Osteoblast (primary cell): ENCODE data around the gene MIER1. TPM values are rescaled to one million over a fixed set of nuclear protein-coding genes. Genes with fewer than 3 reads are reported as not detected.

Source experiments
- DNase-seq: peaks from one replicate; pipeline ENCODE4 v3.0.0; 2011; ENCODE audit warnings: low spot score, mixed read lengths; ENCODE audit not compliant: insufficient read length; ENCODE audit errors: missing footprints
- H2AFZ ChIP-seq: 2 replicates; pipeline ENCODE4 v1.6.0; 2011; ENCODE audit warnings: mild to moderate bottlenecking, low read length
- H3K27ac ChIP-seq: 2 replicates; pipeline ENCODE4 v1.5.1; 2011; ENCODE audit warnings: mild to moderate bottlenecking, low read depth, low read length, moderate library complexity
- H3K27me3 ChIP-seq: 2 replicates; pipeline ENCODE4 v1.6.0; 2012; ENCODE audit warnings: mild to moderate bottlenecking, control low read depth, inconsistent platforms, low read length, moderate library complexity; ENCODE audit not compliant: insufficient read depth
- H3K36me3 ChIP-seq: 2 replicates; pipeline ENCODE4 v1.5.1; 2011; ENCODE audit warnings: mild to moderate bottlenecking, low read length, control low read depth, moderate library complexity; ENCODE audit not compliant: insufficient read depth
- H3K4me1 ChIP-seq: 2 replicates; pipeline ENCODE4 v1.5.1; 2011; ENCODE audit warnings: mild to moderate bottlenecking, low read length, control low read depth, moderate library complexity; ENCODE audit not compliant: insufficient read depth
- H3K4me2 ChIP-seq: 2 replicates; pipeline ENCODE4 v1.6.0; 2011; ENCODE audit warnings: mild to moderate bottlenecking, low read length; ENCODE audit not compliant: insufficient read depth
- H3K4me3 ChIP-seq: fragments of 200-600 bp; sonication (generic); 3 replicates; pipeline ENCODE4 v1.5.1; 2012; ENCODE audit warnings: mild to moderate bottlenecking, low read length, inconsistent platforms; ENCODE audit not compliant: insufficient read depth
- H3K79me2 ChIP-seq: 2 replicates; pipeline ENCODE4 v1.6.0; 2012; ENCODE audit warnings: mild to moderate bottlenecking, low read length, control low read depth, inconsistent platforms; ENCODE audit not compliant: insufficient read depth
- H3K9me3 ChIP-seq: 2 replicates; pipeline ENCODE4 v1.5.1; 2011; ENCODE audit warnings: low read depth, low read length, control low read depth
- H4K20me1 ChIP-seq: 2 replicates; pipeline ENCODE4 v1.6.0; 2012; ENCODE audit warnings: mild to moderate bottlenecking, low read length, control low read depth; ENCODE audit not compliant: insufficient read depth
- total RNA-seq: library from RNA; depleted of rRNA; stranded (reverse); fragments of >200 nt; gene quantifications from 2 replicates; pipeline ENCODE4 v1.2.3, GENCODE V29; 2012
- TF ChIP-seq, protein P1 (sequence below): IDR thresholded peaks from 2 replicates; pipeline ENCODE4 v1.5.1; 2011; ENCODE audit warnings: mild to moderate bottlenecking, low read depth, low read length, moderate library complexity; ENCODE audit errors: extremely low read depth

Gene MIER1
- total RNA-seq, 1 donor, result 53.2 TPM

DNA sequence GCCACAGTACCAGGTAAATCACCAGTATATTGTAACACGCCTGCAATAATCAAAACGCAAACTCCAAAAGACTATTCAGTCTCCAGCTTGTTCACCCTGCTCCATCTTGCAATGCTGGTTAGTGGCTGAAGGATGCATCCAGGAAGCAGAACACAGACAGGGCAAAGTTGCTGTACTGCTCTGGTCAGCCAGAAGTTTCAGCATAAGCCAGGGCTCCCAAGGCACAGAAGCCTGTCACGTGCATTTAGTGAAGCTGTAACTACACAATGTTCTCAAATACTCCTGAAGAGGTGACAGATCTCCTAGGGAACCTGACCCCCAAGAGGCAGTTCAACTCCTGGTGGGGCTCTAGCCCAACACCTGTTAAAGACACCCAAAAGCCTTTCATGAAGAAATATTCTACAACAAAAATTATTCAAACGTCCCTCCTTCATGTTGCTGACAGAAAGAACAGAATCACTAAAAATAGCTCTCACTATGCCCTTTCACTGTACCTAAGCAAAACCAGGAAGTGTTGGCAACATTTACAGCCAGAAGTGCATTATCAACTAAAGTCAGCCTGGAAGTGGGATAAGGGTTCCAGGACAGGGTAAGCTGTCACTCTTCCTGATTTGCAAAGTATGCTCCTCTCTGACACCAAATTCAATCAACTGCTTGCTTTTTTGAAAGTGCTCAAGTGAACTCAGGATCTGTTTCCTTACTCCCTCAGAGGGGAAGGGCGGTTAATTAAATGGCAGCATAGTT is 77.1 kb downstream of the MIER1 start:
- no peaks in the 10 kb centered on the region for H3K79me2 ChIP-seq
- no peaks in the 10 kb centered on the region for H4K20me1 ChIP-seq
- H2AFZ ChIP-seq, result no peak overlapping the region
- H3K36me3 ChIP-seq, result peaks cover 9% of the 10 kb centered on the region
- DNase-seq, result peak; percentile 23
- TF ChIP-seq, protein P1, sequence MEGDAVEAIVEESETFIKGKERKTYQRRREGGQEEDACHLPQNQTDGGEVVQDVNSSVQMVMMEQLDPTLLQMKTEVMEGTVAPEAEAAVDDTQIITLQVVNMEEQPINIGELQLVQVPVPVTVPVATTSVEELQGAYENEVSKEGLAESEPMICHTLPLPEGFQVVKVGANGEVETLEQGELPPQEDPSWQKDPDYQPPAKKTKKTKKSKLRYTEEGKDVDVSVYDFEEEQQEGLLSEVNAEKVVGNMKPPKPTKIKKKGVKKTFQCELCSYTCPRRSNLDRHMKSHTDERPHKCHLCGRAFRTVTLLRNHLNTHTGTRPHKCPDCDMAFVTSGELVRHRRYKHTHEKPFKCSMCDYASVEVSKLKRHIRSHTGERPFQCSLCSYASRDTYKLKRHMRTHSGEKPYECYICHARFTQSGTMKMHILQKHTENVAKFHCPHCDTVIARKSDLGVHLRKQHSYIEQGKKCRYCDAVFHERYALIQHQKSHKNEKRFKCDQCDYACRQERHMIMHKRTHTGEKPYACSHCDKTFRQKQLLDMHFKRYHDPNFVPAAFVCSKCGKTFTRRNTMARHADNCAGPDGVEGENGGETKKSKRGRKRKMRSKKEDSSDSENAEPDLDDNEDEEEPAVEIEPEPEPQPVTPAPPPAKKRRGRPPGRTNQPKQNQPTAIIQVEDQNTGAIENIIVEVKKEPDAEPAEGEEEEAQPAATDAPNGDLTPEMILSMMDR, result no peak
- no peaks in the 10 kb centered on the region for H3K27me3 ChIP-seq
- H3K4me3 ChIP-seq, result no peak overlapping the region
- H3K4me1 ChIP-seq, result no peaks in the 10 kb centered on the region
- no peak overlapping the region for H3K27ac ChIP-seq
- H3K4me2 ChIP-seq, result no peak overlapping the region
- no peaks in the 10 kb centered on the region for H3K9me3 ChIP-seq

DNA sequence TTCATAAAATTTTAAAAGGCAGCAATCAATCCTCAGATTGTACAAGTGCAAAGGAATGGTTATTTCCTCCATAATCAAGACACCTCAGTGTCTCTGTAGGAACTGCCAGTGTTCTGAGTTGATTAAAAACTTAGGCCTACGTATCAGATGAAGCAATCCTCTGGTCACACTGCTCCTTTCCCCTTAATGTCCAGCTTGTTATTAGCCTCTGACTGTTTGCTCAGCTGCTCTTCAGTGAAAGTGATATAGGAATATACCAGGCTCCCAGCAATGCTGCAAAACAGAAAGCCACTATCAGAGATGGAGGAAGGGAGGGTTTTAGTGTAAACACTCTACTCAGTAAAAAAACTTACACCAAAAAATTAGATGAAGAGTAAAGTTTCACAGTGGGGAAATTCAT is 79.4 kb downstream of the MIER1 start:
- H4K20me1 ChIP-seq, result no peaks in the 10 kb centered on the region
- peaks cover 5% of the 10 kb centered on the region for H3K36me3 ChIP-seq
- no peak for DNase-seq
- no peaks in the 10 kb centered on the region for H3K79me2 ChIP-seq
- no peaks in the 10 kb centered on the region for H3K9me3 ChIP-seq
- no peaks in the 10 kb centered on the region for H3K27me3 ChIP-seq
- TF ChIP-seq, protein P1, result no peak
- no peak overlapping the region for H3K27ac ChIP-seq
- H3K4me2 ChIP-seq, result no peak overlapping the region
- H3K4me1 ChIP-seq, result no peaks in the 10 kb centered on the region
- no peak overlapping the region for H2AFZ ChIP-seq
- no peak overlapping the region for H3K4me3 ChIP-seq

- no peak for DNase-seq
- Histone ChIP-seq H3K79me2 (no peaks in the 10 kb centered on the region), H3K4me1 (no peaks in the 10 kb centered on the region), H3K27ac (no peak overlapping the region), H3K4me3 (no peak overlapping the region), H4K20me1 (no peaks in the 10 kb centered on the region), H2AFZ (no peak overlapping the region), H3K36me3 (peaks cover 9% of the 10 kb centered on the region), H3K27me3 (no peaks in the 10 kb centered on the region), H3K9me3 (no peaks in the 10 kb centered on the region), H3K4me2 (no peak overlapping the region)
- TF ChIP-seq, protein P1, result no peak
Observed at GRCh38 chr1:67005068-67005467, 80.3 kb downstream of the MIER1 start.

DNA sequence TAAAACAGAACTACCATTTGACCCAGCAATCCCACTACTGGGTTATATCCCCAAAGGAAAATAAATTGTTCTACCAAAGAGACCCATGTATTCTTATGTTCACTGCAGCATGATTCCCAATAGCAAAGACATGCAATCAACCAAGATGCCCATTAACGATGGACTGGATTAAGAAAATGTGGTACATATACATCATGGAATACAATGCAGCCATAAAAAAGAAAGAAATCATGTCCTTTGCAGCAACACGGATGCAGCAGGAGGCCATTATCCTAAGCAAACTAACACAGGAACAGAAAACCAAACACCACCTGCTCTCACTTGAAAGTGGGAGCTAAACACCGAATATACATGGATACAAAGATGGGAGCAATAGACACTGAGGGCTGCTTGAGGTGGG is 85.0 kb downstream of the MIER1 start:
- Histone ChIP-seq H3K36me3 (peaks cover 6% of the 10 kb centered on the region), H4K20me1 (no peaks in the 10 kb centered on the region), H3K4me1 (no peaks in the 10 kb centered on the region), H3K4me2 (no peak overlapping the region), H3K79me2 (no peaks in the 10 kb centered on the region), H3K27ac (no peak overlapping the region), H3K4me3 (no peak overlapping the region), H2AFZ (no peak overlapping the region), H3K9me3 (no peaks in the 10 kb centered on the region), H3K27me3 (no peaks in the 10 kb centered on the region)
- DNase-seq, result no peak
- TF ChIP-seq, protein P1, result no peak
